H4 (cell line): Measurements from ENCODE around the gene BEX1. TPM values are rescaled to one million over a fixed set of nuclear protein-coding genes. Genes with fewer than 3 reads are reported as not detected.
"Not testable (repeated sequence)": the region's sequence is repeated elsewhere in the genome, so short reads cannot be mapped to it uniquely, and the experiment has no call there.

ENCODE experiments used
- DNase-seq: peaks from one replicate; pipeline ENCODE4 v3.0.0-alpha.2; 2015; ENCODE audit warnings: low spot score
- total RNA-seq: library from RNA; depleted of rRNA; stranded (reverse); fragments of >200 nt; shearing (Covaris generic); gene quantifications from 2 replicates; pipeline ENCODE4 v1.2.3, GENCODE V29; 2014; rRNA removed

Gene BEX1
- total RNA-seq: 53.5 and 61.2 TPM in 2 replicates

DNA sequence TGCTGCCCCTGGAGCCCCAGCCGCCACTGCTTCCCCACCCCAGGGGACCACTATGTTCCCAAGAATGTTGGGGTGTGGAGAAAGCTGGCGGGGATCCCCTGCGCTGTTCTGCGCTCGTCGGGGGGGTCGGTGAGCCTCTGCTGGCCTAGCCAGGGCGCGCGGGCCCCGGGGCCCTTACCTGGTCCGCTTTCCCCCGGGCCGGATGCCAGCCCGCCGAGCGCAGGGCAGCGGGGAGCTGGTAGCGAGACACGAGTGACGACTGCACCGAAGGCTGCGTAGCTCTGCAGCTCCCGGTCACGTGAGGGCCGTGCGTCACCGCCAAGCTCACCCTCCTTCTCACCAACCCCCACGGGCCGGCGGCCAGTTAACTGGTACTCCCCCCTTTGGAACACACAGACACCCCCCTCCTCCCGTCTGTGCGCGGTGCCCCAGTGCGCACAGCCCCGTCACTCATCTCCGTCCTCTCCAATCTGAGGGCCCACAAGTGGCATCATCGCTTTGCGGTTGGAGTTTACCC is at the start of gene BEX1:
Gene BEX1 (minus strand): TSS at position 254 of the 517 bp plus-strand sequence. CDS start 897 bp downstream, outside the sequence.
- peak; percentile 63 for DNase-seq

GRCh38 chrX:103109497-103109896 is 45.5 kb upstream of the BEX1 start:
- not testable (repeated sequence) for DNase-seq

DNA sequence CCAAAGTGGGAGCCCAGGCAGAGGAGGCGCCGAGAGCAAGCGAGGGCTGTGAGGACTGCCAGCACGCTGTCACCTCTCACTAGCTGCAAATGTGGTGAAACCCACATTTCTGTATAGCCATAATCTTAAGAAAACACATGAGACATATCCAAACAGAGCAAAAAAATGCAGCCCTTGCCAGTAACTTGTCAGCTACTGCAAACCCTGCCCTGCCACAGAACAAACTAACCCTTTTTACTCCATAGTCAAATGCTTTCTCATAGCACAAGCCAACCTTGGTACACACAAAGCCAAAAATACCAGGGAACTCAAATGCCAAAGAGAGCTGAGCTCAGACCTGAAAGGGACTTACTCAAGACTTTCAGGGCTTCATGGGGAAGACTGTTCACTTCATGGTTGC is 43.9 kb upstream of the BEX1 start:
- no peak for DNase-seq

DNA sequence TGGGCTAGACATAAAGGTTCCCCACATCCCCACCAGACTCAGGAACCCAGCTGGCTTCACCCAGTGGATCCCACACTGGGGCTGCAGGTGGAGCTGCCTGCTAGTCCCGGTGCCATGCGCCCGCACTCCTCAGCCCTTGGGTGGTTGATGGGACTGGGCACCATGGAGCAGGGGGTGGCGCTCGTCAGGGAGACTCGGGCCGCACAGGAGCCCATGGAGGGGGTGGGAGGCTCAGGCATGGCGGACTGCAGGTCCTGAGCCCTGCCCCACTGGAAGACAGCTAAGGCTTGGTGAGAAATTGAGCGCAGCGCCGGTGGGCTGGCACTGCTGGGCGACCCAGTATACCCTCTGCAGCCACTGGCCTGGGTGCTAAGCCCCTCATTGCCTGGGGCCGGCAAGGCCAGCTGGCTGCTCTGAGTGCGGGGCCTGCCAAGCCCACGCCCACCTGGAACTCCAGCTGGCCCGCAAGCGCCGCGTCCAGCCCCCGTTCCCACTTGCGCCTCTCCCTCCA is 43.3 kb upstream of the BEX1 start:
- DNase-seq: not testable (repeated sequence)

- not testable (repeated sequence) for DNase-seq
Observed at GRCh38 chrX:103104370-103104769, 40.4 kb upstream of the BEX1 start.

DNA sequence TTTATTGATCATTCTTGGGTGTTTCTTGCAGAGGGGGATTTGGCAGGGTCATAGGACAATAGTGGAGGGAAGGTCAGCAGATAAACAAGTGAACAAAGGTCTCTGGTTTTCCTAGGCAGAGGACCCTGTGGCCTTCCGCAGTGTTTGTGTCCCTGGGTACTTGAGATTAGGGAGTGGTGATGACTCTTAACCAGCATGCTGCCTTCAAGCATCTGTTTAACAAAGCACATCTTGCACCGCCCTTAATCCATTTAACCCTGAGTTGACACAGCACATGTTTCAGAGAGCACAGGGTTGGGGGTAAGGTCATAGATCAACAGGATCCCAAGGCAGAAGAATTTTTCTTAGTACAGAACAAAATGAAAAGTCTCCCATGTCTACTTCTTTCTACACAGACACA is 39.9 kb upstream of the BEX1 start:
- DNase-seq: not testable (repeated sequence)

- no peak for DNase-seq
Observed at GRCh38 chrX:103101299-103102042, 37.5 kb upstream of the BEX1 start.

GRCh38 chrX:103100484-103100883 is 36.5 kb upstream of the BEX1 start:
- DNase-seq: no peak

- DNase-seq: no peak
Observed at GRCh38 chrX:103099691-103100090, 35.7 kb upstream of the BEX1 start.

DNA sequence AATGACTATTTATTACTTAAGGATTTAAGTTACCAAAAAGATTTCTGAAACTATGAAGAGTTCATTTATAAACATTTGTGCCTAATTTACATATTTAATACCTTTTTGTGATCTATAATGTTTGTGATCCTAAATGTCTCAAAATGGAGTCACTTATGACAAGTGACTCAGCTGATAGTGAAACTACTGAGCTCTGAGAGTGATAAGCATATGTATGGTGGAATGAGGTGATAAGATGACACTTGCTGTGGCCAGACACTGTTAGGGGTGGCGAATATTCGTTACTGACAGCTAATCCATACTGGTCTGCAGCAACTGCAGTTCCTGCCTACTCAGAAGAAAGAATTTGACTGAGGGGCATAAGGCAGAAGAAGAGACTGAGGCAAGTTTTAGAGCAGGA is 34.5 kb upstream of the BEX1 start:
- no peak for DNase-seq

GRCh38 chrX:103092942-103093341 is 29.0 kb upstream of the BEX1 start, which contains the start of gene NXF3:
TSS of gene NXF3 (minus strand) at chrX:103093143. CDS start at chrX:103093023, 120 bp downstream.
- DNase-seq: no peak

DNA sequence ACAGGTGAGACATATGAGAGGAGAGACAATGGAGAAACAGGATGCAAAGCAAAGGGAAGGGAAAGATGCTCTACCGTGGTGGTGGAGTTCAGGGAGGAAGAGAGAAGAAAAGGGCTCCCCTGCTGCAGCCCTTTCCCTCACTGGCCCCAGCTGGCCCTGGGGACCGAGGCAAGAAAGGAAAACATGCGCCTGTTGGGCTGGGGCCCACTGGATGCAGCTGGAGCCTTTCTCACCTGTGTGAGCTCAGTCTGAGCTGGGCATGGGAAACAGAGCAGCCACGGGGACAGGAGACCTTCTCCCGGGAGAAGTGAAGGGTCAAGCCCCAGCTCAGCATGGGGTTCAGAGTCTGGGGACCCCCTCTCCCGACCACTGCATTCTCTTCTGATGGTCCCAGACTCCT is 17.1 kb upstream of the BEX1 start:
- no peak for DNase-seq

- DNase-seq: no peak
Observed at GRCh38 chrX:103073467-103073866, 9.5 kb upstream of the BEX1 start.

DNA sequence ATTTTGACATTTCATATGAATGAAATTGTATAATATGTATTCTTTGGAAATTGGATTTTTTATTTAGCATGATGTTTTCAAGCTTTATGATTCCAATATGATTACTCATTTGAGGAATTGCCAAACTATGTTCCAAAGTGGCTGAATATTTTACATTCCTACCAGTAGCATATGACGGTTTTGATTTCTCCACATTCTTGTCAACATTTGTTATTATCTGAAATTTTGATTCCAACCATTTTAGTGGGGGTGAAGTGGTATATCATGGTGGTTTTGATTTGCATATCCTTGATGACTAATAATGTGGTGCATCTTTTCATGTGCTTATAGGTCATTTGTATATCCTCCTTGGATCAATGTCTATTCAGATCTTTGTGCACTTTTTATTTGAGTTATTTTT is 2.6 kb upstream of the BEX1 start:
- DNase-seq: no peak

GRCh38 chrX:103063191-103063845 is 653 bp downstream of the BEX1 start:
- DNase-seq: peak; percentile 38

GRCh38 chrX:103061486-103061885 is 2.5 kb downstream of the BEX1 start:
- no peak for DNase-seq

DNA sequence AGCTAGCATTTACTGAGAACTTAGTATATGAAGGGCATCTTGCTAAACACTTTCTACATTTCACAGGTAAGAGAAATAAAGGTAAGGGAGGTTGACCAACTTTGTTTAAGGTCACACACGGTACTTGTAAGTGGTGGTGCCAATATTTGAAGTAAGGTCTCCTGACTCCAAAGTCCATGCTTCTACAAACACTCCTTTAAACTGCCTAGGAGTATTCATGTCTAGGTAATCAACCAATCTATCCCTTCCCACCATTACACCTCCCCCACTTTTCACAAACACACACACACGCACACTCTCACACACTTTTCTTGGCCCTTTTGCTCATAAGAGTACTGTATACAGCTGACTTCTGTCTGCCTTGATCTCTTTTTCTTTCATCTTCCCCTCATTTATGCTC is 7.1 kb downstream of the BEX1 start:
- no peak for DNase-seq

- DNase-seq: no peak
Observed at GRCh38 chrX:103052625-103053024, 11.3 kb downstream of the BEX1 start.

DNA sequence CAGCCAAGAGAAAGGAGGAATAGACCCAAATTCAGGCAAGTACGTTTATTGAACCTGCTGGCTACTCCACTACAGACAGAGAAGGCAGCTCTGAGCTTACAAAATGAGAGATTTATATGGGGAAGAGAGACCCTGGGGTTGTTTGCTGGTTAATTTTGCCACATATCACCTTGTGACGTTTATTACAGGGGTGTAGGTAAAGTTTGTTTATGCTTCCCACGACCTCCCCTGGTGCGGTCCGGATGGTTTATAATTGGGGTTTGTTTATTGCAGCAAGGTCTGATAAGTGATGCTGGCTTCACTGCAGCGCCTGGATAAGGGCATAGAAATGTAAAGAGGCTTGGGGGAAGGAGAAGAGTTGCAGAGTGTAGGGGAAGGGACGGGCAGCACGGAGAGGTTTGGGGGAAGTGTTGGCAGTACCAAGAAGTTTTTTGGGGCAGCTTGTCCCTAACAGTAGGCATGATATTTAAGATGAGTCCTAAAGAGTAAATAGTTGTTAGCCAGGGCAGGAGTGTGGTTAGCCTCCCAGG is 12.6 kb downstream of the BEX1 start:
- no peak for DNase-seq

- not testable (repeated sequence) for DNase-seq
Observed at GRCh38 chrX:103033371-103033770, 30.6 kb downstream of the BEX1 start.

DNA sequence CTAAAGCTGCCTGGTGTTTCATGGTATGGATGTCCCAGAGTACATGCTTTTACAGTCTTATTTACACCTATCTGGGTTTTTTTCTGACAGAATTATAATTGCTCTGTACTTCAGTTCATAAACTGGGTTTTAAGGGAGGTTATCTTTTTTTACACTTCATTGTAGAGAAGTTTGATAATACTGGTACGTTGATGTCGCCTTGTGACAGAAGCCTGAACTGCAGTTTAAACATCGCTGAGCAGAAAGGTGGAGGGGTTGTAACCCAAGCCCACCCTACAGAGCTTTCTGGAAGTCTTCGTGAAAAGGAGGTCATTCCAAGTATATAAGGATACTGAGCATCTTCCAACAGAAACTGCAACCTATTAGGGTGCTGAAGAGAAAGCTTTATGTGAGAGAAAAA is 46.4 kb downstream of the BEX1 start:
- no peak for DNase-seq

- no peak for DNase-seq
Observed at GRCh38 chrX:103012945-103013344, 51.0 kb downstream of the BEX1 start.
